Stimulated activated CD4-positive, alpha-beta T cell treated with anti-CD3 and anti-CD28 coated beads, Interleukin-4, amount 100 ng/mL, for 1 hour (primary cell): ENCODE results near the gene COX20.

Experiments
- DNase-seq: peaks from one replicate; pipeline ENCODE4 v3.0.0-alpha.2; 2020

COX20 gene

DNA sequence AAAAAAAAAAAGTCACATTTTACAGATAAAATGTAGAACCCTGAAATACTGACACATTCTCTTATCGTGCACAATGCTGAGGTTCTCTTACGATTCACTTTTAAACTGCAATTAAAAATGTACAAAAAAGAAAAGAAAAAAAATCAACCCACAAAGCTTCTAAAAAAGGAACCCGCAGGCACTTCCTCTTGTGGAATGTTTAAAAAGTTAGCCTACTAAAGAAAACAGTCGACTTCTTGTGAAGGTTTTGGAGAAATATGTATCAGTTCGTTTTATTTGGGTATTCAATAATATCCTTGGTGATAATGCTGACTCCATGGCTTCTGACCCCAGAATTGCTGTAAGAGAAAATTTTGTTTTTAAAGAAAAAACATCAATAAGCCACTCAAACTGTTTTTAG is 18.7 kb downstream of the COX20 start:
- no peak for DNase-seq

DNA sequence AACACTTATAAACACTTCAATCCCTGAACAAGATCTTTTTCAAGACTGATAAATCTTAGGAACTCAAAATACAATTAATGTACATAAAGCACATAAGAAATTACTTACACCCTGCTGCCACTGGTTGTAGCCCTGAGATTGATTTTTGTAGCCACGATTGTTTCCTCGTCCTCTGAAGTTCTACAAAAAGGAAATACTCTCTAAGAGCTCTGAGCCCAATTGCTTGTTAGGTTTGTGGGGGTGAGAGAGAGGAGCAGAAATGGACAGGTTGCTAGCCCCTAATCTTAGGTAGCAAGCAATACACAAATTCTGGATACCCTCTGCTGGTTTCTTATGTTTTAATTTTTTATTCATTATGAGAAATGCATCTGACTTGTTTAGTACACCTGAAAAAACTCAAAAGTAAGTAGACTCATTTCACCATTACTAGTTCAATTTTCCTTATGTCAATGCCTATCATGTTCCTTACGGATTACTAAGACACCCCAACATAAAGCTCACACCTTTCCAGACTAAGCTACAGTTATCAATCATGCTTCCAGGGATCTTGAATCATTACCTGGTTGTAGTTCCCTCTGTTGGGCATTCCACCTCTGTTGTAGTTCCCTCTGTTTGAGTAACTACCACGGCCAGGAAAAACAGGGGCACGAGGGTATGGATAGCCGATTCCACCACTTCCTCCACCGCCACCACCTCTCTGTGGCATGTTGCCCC is 19.6 kb downstream of the COX20 start:
- no peak for DNase-seq

DNA sequence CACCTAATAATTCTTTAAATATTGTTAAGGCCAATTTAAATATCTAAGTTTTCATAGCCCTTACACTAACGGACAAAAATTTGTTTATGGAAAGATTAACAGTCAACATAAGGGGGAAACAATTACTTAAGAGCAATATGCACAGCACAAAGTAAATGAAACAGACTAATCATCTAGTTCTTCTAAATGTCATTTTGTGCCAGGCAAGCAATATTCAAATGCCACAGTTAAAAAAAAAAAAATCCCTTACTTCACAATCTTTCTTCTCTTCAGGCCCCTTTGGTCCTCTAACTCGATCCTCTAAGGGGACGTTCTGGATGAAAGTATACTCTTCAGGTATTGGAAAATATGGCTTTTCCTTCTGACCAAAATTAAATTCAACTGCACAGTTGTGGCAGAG is 22.3 kb downstream of the COX20 start:
- no peak for DNase-seq

DNA sequence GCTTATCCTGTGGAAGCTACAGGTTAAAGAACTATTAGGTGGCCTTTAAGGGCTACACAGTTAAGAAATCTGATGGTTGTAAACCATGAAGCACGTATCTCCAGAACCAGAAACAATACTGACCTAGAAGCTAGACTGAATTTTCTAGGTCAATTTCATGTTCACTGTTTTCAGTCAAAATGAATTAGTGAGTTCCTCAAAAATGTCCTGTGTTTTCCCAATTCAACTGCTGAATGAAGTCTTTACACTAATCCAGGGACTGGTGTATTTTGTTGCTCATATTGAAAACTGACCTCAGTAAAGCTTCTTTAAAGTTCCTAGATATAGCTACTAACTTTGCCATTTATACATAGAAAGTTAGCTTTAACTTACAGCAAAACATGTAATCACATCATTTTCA is 22.9 kb downstream of the COX20 start:
- no peak for DNase-seq

DNA sequence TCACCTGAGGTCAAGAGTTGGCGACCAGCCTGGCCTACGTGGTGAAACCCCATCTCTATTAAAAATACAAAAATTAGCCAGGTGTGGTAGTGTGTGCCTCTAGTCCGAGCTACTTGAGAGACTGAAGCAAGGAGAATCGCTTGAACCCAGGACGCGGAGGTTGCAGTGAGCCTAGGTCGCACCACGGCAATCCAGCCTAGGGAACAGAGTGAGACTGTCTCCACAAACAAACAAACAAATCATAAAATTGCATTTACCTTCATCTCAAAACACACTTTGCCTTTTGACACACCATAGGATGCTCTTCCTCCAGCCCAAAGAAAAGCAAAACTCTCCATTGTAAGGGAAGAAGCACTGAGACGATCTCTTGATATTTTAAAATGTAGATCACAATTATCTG is 24.6 kb downstream of the COX20 start:
- DNase-seq: no peak

DNA sequence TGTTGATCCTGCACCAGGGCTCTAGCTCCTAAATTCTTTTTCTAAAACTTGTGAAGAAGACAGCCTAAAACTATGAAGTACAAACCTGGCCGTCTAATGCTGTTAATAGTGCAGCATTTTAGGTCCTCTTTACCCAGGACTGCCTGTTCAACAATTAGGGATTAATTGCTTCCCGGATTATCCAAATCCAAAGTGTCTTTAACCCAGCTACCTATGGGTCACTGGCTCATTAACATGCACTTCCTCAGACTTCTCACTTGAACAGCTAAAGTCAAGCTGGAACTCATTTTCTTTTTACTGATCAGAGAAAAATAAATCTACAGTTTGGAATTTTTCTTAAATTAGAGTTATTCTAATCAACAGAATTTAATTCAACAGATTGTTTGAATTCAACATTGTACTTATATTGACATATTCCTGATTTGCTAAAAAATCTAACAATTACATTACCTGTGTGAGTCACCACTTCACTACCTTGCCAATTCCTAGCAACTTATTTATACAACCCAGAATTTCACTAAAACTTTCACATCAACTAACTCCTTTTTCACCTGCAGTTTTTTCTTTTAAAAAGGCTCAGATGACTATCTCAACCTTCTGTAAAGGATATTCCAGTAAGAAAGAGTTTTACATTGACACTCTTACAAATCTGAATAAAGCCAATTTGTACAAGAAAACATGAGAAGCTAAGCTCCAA is 25.6 kb downstream of the COX20 start:
- DNase-seq: no peak

DNA sequence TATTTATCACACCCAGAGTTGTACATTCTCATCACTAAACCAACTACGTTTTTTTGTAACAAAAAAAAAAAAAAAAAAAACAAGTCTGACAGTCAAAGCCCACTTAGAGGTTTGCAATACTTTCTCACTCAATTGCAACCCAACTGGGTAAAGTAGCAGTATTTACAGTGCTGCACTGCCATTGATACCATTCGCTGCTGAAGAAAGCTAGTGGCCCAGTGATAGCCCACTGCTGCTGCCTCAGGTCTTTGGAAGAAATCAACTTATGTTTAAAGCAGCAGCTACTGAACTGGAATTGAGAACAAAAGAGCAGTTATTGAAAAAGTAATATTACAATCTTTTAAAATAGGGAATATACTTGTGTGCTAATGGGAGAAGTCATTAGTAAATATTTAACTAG is 26.2 kb downstream of the COX20 start:
- DNase-seq: no peak

DNA sequence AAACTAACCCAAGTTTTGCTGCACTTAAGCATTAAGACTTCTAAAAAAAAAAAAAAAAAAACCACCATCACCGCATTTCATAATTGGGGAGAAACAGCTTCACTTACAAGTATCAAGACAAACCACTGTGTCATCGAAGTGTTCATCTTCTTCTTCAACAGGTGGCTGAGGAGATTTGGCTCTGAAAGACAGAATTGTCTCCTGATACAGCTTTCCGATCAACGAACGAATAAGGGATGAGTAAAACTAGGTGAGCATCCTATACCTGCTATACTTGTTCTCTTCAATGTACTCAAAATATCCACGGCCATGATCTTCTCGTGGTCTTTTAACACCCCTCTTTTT is 26.9 kb downstream of the COX20 start:
- no peak for DNase-seq

DNA sequence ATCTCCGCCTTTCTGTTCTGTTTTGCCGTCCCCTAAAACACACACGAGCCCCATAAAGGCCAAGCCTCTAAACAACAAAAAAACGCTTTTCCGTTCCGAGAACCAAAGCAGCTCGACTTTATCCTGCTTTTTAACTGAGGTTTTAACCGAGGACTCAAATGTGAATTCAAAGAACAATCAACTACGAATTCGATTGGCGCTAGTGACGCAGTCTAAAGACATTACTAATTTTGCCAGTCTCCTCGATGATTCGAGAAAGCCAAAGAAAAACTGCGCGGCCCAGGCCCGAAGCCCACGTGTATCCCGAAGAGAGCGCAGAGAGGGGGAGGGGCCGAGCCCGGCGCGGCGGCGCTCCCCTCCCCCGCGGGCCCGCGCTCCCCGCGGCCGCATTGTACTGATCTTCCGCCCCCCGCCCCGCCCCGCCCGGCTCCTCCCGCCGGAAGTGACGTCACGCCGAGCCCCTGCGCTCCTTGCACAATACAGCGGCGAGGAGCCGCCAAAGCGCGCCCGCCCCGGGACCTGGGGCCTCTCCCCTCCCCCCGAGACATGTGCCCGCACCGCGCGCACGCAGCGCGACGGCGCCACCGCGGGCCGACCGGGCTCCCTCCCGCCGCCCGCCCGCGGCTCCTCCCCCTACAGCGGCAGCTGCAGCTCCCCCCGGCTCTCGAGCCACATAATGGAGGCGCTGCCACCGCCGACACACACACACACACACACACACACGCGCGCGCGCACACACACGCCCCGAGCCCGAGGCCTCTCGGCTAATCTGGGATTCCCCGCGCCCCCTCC is 27.4 kb downstream of the COX20 start:
- DNase-seq: peak; percentile 97

DNA sequence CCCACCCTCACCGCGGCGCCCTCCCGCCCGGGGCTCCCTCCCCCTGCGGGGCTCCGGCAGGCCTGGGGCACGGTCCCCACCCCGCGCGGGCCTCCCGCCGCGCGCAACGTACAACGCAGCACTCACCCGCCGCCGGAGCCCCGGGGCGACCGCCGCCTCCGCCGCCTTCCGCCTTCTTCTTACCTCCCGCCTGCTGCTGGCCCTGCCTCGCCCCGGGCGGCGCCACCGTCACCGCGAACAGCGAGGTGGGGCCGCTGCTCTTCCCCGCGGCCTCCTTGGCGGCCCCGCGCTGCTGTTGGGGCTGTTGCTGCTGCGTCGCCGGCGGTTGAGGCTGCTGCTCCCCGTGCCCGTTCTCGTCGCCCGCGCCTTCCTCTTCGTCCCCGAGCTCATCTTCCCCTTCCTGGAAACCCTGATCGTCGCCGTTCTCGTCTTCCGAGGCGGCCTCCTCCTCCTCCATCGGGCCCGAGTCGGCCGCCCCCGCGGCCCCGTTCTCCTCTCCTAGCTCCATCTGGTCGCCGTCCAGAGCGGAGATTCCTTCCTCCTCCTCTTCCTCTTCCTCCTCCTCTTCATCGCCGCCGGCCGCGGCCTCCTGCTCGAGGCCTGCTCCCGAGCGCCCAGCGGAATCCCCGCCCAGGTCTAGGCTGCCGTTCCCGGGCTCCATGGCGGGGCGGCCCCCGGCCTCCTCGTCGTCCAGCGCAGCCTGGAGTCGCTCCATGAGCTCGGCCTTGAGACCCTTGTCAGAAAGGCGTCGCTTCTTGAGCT is 28.2 kb downstream of the COX20 start:
- DNase-seq: peak; percentile 46

DNA sequence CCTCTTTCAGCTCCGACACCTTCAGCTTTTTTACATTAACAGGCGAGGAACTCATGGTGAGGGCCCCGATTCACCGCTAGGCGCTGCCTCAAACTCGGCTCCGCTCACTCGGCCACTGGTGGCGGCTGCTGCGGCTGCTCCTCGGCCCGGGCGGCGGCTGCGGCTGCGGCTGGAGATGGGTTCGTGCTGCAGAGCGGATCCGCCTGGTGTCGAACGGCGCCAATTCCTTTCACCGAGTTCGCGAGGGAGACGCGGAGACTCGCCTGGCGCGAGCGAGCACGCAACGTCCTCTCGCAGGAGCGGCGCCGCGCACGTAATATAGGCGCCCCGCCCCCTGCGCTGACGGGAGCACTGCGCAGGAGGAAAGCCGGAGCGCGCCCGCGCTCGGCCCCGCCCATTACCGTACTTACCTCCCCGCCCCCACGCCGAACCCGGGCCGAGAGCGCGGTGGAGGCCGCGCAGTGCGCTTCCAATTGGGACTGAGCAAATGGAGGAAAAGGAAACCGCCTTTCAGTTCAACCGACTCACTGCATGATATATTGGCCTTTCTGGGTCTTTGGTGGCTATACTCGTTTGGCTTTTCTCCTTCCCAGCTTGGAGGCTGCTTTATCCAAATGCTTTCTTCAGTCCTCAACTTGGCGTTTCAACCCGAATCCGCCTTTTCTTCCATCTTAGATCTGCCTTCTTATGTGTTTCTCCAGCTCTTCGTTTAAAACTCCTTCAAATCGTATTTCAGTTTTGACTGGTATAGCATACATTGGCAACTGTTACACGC is 29.0 kb downstream of the COX20 start, which contains the start of gene HNRNPU:
HNRNPU (minus strand) TSS at position 291 of the 775 bp plus-strand sequence; CDS start at position 55, 236 bp downstream.
- peak; percentile 97 for DNase-seq

DNA sequence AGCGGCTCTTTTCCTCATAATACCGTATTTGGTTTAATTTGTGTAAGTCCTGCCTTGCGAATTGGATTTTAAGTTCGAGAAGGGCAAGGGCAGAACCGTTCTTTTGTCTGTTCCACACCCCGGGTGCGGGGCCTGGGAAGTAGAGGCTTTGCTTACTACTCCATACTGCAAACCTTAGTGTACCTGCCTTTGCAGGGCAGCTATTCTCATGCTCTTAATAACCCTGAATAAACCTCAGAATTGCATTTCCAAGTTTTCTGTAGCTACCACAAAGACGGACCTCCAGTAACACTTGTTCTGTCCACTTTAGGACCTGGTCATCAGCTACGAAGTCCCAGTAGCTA is 29.5 kb downstream of the COX20 start:
- DNase-seq: peak; percentile 26

DNA sequence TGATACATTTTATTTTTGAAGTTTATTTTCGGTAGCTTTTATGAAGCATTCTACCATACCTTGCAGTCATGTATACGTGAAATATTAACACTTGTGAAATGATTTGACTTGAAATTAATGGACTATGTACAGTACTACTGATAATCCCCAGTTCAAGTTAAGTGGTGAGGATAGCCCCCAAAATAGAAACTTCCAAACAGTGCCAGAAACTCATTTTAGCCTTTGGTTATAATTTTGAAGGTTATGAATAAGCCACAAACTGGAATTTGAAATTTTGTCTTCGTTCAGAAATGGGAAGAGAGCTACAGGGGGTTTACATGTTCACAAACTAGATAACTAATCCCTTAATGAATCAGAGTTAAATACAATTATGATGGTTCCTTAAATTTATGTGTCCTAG is 30.4 kb downstream of the COX20 start:
- no peak for DNase-seq

DNA sequence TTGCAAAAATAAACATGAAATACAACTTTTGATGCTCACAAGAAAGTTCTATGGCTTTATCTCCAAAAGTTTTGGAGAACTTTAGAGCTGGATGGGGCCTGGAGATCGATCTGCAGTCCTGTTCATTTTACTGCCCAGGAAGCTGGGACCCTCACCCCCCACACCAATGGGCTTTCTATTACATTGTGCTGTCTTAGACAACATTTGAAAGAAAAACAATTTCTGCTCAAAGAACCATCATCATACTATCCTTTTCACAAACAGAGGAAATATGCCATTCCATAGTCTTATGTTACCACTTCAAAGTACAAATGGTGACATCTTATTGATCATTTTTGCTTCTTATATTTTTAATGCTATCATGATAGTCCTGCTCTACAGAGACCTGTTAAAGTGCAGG is 30.9 kb downstream of the COX20 start:
- DNase-seq: no peak

DNA sequence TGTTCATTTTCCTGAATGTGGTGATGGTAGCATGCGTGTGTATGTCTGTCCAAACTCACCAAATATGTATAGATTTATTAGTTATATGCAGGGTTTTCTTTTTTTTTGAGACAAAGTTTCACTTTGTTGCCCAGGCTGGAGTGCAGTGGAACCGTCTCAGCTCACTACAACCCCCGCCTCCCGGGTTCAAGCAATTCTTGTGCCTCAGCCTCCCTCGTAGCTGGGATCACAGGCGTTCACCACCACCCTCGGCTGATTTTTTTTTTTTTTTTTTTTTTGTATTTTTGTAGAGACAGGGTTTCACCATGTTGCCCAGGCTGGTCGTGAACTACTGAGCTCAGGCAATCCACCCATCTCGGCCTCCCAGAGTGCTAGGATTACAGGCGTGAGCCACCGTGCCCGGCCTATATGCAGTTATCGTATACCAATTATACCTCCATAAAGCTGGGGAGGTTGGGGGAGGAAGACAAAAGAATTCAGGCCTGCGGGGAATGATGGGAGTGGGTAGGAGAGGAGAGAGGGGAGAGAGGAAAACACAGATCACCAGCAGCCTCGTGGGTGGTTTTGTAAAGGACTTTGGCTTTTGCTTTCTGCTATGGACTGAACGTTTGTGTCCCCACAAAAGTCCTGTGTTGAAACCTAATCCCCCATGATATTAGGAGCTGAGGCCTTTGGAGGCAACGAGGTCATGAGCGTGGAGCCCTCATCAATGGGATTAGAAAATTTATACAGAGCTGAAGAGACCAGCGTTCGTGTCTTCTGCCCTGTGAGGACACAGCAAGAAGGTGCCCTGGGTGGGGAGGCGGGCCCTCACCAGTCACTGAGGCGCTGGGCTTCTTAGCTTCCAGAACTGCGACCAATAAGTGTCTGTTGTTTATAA is 33.3 kb downstream of the COX20 start:
- DNase-seq: no peak

DNA sequence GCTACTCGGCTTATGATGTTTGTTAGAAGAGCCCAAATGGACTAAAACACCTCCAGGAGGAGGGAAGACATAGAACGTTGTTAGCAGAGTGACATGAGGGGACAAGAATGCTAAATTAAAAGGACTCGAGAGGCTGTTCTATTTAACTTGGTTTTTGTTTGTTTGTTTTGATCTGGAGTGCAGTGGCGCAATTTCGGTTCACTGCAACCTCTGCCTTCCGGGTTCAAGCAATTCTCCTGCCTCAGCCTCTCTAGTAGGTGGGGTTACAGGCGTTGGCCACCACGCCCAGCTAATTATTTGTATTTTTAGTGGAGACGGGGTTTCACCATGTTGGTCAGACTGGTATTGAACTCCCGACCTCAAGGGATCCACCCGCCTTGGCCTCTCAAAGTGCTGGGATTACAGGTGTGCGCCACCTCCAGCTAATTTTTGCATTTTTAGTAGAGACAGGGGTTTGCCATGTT is 33.9 kb downstream of the COX20 start:
- DNase-seq: no peak

DNA sequence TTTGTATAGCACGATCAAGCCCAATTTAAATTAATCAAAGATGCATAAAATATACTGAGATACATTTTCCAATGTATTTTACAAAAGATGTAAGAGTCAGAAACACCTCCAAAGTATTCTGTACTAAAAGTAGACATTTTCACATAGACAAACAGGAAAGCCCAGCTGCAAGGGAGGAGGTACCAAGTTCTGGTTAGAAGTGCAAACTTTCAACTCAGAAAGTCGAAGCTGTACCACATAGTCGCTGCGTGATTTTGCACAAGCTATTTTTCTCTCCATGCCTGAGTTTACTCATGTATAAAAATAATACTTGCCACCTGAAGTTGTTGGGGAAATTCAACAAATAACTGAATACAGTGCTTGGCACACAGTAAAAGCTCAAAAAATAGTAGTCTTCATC is 34.5 kb downstream of the COX20 start:
- DNase-seq: no peak

DNA sequence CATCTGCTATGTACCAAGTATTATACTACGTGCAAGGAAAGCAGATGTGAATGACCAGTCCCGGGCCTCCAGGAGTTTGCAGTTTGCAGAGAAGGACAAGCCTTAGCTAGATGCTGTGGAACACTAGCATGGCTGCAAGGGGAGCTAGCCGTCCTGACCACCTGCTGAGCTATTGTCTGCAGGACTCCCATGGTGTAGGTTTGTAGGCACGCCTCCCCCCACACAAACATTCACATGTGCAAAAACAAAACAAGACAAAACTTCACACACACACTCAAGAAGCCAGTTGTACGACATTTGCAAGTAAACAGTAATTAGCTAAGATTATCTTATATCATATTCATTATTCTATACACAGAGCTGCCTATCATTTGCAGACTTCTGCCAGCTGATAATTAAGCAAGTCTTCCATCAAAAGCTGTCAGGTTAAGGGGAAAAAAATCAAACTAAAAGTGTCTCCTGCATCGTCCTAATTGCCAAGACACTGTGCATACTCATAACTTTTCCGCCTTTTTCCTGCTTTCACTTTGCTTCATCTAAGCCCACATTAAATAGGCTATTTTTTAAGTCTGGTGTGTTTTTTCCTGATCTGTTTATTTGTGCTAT is 39.6 kb downstream of the COX20 start:
- DNase-seq: no peak

DNA sequence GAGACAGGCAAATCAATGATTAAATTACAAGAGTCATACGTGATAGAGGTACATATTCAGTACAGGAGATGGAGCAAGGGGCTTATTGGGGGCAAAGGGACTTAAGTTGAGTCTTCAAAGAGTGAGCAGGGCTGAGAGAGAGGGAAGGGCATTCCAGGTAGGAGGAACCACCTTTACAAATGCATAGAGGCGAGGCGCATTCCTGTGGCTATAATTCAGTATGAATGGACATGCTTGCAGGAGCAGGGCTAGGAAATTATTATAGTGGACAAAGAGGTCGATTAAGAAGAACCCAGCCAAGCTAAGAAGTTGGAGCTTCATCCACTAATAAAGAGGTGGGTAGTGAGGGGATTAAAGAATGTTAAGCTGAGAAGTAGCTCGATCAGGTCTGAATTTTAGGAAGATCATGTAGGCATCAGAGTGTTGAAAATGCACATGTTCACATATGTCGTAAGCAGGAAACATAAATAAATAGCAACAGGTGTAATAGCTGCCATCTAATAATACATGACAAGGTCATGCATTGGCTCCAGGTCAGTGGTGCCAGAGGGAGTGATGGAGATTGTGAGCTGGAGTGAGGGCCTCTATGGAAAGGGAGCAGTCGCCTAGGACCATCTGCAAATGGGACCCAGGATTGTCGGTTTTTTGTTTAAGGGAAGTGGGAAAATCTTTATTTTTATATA is 40.9 kb downstream of the COX20 start:
- no peak for DNase-seq

DNA sequence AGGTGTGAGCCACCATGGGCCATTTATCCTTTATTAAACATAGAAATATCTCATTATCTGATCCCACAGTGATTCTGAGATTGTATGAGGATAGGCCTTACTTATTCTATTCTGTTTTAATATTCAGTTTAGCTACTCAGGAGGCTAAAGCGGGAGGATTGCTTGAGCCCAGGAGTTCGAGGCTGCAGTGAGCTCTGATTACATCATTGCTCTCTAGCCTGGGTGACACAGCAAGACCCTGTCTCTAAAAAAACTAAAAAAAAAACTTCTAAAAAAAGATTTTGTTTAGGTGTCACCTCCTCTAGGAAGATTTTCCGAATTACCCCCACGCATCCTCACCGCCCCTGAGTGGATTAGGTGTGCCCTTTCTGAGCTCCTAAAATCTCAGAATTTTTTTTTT is 43.2 kb downstream of the COX20 start:
- no peak for DNase-seq
